Measurements from ENCODE around the gene DENND4A. TPM values are rescaled to one million over a fixed set of nuclear protein-coding genes. Genes with fewer than 3 reads are reported as not detected.

The DENND4A gene
- total and polyA plus RNA-seq, 9 of the 15 experiments (the other 6 are each of a cell fraction or from before 2014, with no cell fraction given), result 6.8 to 32.3 (median 19.9) TPM

DNA sequence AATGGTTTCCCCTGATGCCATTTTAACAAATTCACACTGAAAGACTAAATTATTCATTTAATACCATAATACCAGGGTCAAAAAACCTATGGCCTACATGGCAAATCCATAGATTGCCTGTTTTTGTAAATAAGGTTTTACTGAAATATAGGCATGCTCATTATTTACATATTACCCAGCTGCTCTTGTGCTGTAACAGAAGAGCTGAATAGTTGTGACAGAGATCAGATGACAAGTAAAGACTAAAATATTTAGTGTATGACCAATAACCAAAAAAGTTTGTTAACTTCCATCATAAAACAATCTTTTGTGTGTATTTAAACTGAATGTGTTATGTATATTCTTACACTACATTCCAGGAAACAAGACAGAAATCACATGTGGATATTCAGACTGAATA lies 60.2 kb downstream of the DENND4A start:
- no peak for ATAC-seq
- DNase-seq (ENCODE audit: extremely low read depth in 1 of 4, low spot score in 3 of 4), result no peak
- H3K27ac ChIP-seq (ENCODE audit: extremely low read depth, low read depth, low read length), result no peak overlapping the region
- peaks cover 23% of the 10 kb centered on the region for H3K36me3 ChIP-seq (ENCODE audit: control insufficient read depth, insufficient read depth, low read length)
- no peaks in the 10 kb centered on the region for H3K9me3 ChIP-seq (replicated peaks; ENCODE audit: control insufficient read depth, insufficient read depth, low read depth, low read length)
- H3K79me2 ChIP-seq (ENCODE audit: control insufficient read depth, insufficient read depth, low read length), result no peaks in the 10 kb centered on the region
- no peaks in the 10 kb centered on the region for H3K9me1 ChIP-seq (ENCODE audit: control insufficient read depth, insufficient read depth, low read length)
- in situ Hi-C loops (cut with MboI), result no loop called here
- CTCF ChIA-PET (ENCODE audit: low intra/inter-chr PET ratio), result no interaction called here
- BruUV-seq (replicated peaks), result no TSS peak
- no peak for FAIRE-seq
- intact Hi-C loops (cut with micrococcal nuclease), result no loop called here
- H4K20me1 ChIP-seq (replicated peaks; ENCODE audit: control insufficient read depth, insufficient read depth, low read length), result no peaks in the 10 kb centered on the region
- H3K9ac ChIP-seq (ENCODE audit: insufficient read depth in 1 of 2, low read depth in 2 of 2, low read length in 2 of 2), result no peak overlapping the region
- H3K4me2 ChIP-seq (ENCODE audit: insufficient read depth, low read length), result no peak overlapping the region
- TF ChIP-seq HNRNPH1 (optimal IDR thresholded peaks at IDR 0.05; ENCODE audit: low read depth, low read length), result no peak
- TF ChIP-seq ETV6 (IDR thresholded peaks at IDR 0.05; ENCODE audit: borderline replicate concordance in 1 of 2, low read depth in 2 of 2, low read length in 1 of 2), result no peak
- no peak for TF ChIP-seq ETV6 (CRISPR knock-in tag; IDR thresholded peaks at IDR 0.05; ENCODE audit: borderline replicate concordance)
- TF ChIP-seq RBBP5 (IDR thresholded peaks at IDR 0.05; ENCODE audit: borderline replicate concordance, insufficient read depth, low read length, poor library complexity, severe bottlenecking), result no peak
- TF ChIP-seq NFIC (IDR thresholded peaks at IDR 0.05), result no peak
- TF ChIP-seq DNMT1 (IDR thresholded peaks at IDR 0.05), result no peak
- TF ChIP-seq FOXK2 (conservative IDR thresholded peaks at IDR 0.05 in 1 of 2, IDR thresholded peaks at IDR 0.05 in 1 of 2; ENCODE audit: low read depth in 2 of 2), result no peak
- TF ChIP-seq SRSF7 (optimal IDR thresholded peaks at IDR 0.05; ENCODE audit: low read depth, low read length), result no peak
- TF ChIP-seq ZNF184 (CRISPR knock-in tag; IDR thresholded peaks at IDR 0.05), result no peak
- no peak for TF ChIP-seq TAF7 (tag; IDR thresholded peaks at IDR 0.05)
- no peak overlapping the region for H2AFZ ChIP-seq (ENCODE audit: low read depth, low read length)
- no peaks in the 10 kb centered on the region for H3K27me3 ChIP-seq (ENCODE audit: control insufficient read depth in 2 of 2, insufficient read depth in 2 of 2, low read length in 2 of 2)
- no peaks in the 10 kb centered on the region; a peak in 1 of 5 replicates for H3K4me1 ChIP-seq (replicated peaks in 1 of 2; ENCODE audit: control insufficient read depth in 2 of 2, insufficient read depth in 2 of 2, low read length in 2 of 2)
- H3K4me3 ChIP-seq, result no peak overlapping the region
- POLR2A ChIA-PET, result interaction anchor here (1.4 to 1.7 kb wide), 2 partner anchors 11 to 31 kb away, joined by 3 to 5 read pairs; no protein-coding TSS in a partner anchor
